ENCODE data around the gene CSF1R.

CSF1R gene

DNA sequence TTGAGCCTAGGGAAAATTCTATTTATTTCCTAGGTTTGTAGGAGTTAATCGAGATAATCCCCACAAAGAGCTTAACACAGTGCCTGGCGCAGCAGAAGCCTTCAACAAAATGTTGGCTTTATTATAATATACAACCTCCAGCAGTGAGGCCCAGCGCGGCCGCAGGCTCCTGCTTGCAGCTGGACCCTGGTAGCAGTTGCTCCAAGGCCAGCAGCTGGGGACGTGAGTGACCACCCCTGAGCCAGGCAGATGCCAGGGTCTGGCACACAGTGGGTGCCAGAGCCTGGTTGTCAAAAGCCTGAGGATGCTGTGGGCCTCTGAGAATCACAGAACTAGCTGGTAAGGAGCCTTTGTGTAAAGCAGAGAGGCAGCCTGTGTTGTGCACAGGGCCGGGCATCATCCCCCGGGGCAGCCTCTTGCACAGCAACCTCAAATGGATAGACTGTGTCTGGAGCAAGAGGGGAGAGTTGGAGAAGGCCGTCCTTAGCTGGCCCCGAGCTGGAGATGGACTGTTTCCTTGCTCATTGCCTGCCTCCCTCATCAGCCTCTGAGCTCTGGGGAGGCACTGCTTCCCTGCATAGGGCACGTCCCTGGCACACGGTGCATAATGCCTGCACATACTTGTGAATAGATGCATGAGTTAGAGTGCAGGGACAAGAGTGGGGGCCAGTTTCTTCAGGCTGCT, 17.3 kb downstream of the CSF1R start:
- no peak for DNase-seq (ENCODE audit: low read depth)
- no peak overlapping the region for H3K4me3 ChIP-seq (ENCODE audit: low read length)
- TF ChIP-seq, protein P1, sequence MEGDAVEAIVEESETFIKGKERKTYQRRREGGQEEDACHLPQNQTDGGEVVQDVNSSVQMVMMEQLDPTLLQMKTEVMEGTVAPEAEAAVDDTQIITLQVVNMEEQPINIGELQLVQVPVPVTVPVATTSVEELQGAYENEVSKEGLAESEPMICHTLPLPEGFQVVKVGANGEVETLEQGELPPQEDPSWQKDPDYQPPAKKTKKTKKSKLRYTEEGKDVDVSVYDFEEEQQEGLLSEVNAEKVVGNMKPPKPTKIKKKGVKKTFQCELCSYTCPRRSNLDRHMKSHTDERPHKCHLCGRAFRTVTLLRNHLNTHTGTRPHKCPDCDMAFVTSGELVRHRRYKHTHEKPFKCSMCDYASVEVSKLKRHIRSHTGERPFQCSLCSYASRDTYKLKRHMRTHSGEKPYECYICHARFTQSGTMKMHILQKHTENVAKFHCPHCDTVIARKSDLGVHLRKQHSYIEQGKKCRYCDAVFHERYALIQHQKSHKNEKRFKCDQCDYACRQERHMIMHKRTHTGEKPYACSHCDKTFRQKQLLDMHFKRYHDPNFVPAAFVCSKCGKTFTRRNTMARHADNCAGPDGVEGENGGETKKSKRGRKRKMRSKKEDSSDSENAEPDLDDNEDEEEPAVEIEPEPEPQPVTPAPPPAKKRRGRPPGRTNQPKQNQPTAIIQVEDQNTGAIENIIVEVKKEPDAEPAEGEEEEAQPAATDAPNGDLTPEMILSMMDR (conservative IDR thresholded peaks at IDR 0.05; ENCODE audit: low read length): no peak

DNA sequence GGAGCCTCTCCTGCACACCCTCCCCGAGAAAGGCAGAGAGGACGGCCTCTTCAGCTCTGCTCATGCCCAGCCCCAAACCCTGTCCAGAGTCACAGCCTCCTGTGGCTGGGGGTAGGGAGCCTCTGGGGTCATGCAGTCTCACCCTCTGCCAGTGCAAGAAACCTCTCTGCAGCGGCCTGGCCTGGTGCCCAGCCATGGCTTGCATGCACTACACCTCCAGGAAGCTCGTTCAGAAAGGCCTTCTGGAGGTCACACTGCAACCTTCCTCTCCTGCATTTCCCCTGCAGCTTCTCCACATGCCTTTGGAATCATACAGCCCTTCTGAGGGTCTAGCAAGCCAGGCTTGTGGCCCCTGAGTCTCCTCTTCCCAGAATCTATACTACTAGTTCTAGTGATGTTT, 17.9 kb downstream of the CSF1R start:
- H3K4me3 ChIP-seq (ENCODE audit: low read length): no peak overlapping the region
- DNase-seq (ENCODE audit: low read depth): no peak
- TF ChIP-seq, protein P1 (conservative IDR thresholded peaks at IDR 0.05; ENCODE audit: low read length): no peak

DNA sequence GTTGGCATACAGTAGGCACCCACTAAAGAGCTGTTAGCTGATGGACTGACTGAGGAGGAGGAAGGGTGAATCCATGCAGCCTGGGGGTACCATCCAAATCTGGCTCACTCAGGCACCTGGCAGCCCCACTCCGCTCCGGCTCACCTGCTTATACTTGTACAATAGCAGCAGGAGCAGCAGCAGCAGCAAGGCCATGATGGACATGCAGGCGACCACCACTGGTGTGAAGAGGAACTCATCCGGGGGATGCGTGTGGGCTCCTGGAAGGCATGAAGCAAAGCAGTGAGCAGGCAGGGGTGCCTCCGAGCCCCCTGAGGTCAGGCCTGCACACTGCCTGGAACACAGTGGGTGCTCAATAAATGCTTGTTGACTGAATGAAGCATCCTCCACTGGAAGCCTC, 18.3 kb downstream of the CSF1R start:
- TF ChIP-seq, protein P1 (conservative IDR thresholded peaks at IDR 0.05; ENCODE audit: low read length): no peak
- H3K4me3 ChIP-seq (ENCODE audit: low read length): no peak overlapping the region
- DNase-seq (ENCODE audit: low read depth): no peak

DNA sequence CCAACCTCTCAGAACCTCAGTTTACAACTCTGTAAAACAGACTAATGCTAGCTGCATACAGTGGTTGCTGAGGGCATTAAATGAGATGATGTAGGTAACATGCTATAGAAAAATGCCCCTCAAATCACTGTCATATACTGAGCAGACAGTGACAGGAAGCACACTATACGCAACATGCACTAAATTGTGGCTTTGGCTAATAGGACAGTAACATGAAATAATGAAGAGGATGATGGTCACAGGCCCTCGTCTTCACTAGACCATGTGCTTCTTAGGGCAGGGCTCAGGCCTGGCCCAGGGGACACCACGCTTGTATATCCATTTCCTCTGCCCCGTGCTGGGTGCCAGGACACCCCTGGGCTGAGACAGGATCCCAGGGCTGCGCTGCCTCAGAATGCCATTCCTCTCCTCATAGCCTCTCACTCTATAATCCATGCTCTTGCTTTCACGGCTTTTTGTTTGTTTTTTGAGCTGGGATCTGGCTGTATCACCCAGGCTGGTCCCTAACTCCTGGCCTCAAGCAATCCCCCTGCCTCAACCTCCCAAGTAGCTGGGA, 18.9 kb downstream of the CSF1R start:
- DNase-seq (ENCODE audit: low read depth): no peak
- TF ChIP-seq, protein P1 (conservative IDR thresholded peaks at IDR 0.05; ENCODE audit: low read length): no peak
- H3K4me3 ChIP-seq (ENCODE audit: low read length): no peak overlapping the region

DNA sequence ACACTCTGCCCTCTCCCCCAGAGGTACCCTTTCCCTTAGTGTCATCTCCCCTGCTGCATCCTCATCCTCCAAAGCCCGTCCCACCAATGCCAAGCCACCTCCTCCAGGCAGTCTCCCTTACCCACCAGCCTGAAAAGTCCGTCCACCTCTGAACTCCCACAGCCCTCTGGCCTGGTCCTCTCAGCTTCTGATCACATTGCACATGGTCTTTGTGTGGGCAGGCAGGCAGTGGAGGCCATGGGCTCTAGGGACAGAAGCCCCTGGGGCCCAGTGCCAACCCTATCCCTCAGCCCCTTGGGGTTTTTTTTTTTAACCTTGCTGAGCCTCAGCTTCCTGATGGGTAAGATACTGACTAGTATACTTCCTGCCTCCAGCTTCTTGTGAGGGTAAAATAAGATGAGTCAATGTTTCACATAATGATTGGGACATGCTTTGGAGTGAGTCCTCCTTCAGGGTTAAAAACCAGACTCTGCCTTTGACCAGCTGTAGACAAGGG, 19.4 kb downstream of the CSF1R start:
- H3K4me3 ChIP-seq (ENCODE audit: low read length): no peak overlapping the region
- TF ChIP-seq, protein P1 (conservative IDR thresholded peaks at IDR 0.05; ENCODE audit: low read length): no peak
- DNase-seq (ENCODE audit: low read depth): peak; percentile 77

DNA sequence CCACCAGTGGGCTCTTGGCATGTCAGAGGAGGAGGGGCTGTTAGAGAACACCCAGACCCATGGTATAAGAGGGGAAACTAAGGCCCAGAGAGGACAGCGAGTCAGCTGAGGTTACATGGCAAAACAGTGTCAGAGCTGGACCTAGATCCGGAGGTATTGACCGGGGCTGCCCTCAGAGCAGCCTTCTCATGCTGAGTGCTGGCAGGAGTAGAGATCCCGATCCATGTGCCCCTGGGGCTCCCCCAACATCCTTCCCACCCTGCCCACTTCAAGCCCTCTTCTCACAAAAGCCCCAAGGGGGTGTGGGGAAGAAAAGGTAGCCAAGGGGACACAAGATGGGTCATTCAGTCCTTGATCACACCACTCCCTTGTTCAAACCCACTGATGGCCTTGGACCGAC, 19.9 kb downstream of the CSF1R start:
- TF ChIP-seq, protein P1 (conservative IDR thresholded peaks at IDR 0.05; ENCODE audit: low read length): no peak
- DNase-seq (ENCODE audit: low read depth): no peak

DNA sequence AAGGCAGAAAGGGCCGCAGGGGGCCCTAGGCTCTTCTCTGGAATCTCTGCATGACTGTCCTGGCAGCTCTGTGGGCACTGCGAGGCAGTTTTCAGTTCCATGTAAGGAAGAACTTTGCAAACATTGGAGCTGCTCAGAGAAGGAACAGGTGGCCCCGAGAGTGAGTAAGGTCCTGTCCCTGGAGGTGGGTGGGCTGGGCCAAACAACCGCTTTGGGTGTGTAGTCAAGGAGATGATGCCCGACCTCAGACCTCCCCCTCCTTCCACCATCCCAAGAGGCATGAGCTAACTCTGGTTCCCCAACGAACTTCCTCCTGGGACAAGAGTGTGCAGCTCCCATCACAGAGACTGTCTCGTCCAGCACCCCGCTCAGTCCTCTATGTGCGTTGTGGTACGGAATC, 20.5 kb downstream of the CSF1R start:
- no peak overlapping the region for H3K4me3 ChIP-seq (ENCODE audit: low read length)
- DNase-seq (ENCODE audit: low read depth): peak; percentile 34

More for the DNA sequence above, 19.9 kb downstream of the CSF1R start:
- no peak overlapping the region for H3K4me3 ChIP-seq (ENCODE audit: low read length)

More for the DNA sequence above, 20.5 kb downstream of the CSF1R start:
- TF ChIP-seq, protein P1 (conservative IDR thresholded peaks at IDR 0.05; ENCODE audit: low read length): no peak
